HG02973 (cell line): Measurements from ENCODE around the gene UNC50.
"Not testable (repeated sequence)": the region's sequence is repeated elsewhere in the genome, so short reads cannot be mapped to it uniquely, and the experiment has no call there.

Experiments
- ATAC-seq: cut with Tn5 transposase; IDR thresholded peaks from one replicate; pipeline ENCODE4 v1.9.1; 2021; ENCODE audit warnings: moderate library complexity; ENCODE audit not compliant: unreplicated experiment

UNC50 gene

DNA sequence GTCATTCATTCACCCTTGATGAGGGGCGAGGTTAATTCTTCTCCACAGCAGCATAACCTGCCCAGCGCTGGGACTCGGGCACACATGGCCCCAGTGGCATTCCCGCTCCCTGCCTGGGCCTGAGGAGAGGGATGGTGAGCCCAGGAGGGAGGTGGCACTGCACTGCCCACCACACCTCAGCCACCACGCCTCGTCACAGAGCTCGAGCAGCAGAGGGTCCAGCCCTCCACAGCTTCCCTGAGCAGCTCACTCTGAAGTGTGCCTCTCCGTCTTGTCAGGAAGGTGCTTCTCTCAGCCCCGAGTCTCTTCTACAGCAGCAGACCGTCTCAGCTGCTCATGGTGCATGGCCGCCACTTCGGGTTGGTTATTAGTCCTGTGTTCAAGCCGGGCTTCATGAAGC lies 35.0 kb upstream of the UNC50 start:
- ATAC-seq, result no peak

DNA sequence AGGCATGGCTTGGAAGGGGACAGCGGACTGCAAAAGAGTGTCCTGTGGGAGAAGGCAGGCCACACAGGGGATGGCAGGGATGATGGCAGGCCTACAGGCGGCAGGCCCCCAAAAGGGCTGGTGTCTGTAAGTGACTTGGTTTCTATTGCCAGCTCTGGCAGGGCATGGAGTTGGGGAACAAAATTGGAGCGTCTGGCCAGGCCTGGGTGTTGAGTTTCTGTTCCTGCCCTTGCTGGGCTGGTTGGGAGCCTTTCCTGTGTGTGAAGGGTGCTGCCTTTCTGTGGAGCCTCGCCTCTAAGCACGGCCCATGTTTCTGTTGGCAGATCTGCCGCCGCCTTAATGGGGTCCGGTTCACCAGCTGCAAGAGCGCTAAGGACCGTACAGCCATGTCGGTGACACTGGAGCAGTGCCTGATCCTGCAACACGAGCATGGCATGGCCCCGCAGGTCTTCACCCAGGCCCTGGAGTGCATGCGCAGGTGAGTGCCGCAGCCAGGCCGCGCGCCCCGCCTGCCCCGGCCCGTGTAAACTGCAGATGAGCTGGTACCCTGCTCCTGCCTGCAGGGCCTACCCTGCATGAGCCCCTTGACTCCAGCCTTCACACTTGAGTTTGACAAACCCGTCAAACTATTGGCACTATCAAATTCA lies 31.6 kb upstream of the UNC50 start:
- ATAC-seq, result no peak

DNA sequence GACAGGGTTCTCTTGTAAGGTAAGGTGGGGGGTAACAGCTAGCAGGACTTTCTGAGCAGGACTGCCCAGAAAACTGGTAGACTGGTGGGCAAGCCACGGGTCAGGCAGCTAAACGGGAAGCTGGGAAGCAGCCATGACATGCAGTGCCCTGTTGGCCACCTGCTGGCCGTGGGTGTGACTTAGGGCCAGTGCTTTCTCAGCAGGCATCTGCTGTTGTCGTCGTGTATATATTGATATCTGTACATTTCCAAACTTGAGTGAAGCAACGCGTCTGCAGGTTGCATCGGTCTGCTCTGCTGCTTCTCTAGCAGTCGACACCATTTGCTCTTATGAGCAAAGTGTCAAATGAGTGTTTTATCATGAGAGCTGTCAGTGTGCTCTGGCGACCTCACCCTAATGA lies 31.1 kb upstream of the UNC50 start:
- no peak for ATAC-seq

DNA sequence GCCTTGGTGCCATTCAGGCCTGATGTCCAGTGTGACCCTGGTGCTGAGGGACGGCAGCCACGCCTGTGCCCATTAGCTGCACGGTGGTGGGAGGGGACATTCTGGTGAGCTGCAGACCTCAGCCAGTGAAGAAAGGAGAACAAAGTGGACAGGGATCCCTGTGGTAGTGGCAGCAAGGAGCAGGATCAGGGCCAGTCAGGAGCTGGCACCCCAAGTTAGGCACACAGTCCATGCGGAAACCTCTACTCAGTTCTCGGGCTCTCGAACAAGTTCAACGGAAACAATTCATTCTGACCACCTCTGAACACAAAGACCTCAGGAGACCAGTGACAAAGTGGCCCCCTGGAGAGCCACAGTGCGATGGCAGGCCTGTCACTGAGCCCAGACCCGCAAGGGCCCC lies 30.2 kb upstream of the UNC50 start:
- no peak for ATAC-seq

DNA sequence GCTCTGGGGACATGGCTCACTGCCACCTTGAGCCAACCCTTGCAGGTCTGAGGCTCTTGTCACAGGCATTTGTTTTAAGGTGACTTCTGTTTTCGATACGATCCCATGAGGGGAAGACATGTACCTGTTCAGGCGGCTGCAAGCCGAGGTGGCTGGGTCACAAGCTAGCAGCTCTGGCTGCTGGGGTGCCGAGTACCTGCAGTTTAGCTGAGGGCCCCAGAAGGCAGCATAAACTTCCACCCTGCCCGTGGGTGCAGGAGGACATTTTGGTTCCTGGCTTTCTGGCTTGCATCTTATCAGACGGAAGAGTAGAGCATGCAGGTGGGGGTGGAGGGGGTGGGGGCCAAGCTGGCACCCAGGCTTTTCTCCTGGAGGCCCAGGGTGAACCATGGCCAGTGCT lies 28.5 kb upstream of the UNC50 start:
- ATAC-seq, result no peak

DNA sequence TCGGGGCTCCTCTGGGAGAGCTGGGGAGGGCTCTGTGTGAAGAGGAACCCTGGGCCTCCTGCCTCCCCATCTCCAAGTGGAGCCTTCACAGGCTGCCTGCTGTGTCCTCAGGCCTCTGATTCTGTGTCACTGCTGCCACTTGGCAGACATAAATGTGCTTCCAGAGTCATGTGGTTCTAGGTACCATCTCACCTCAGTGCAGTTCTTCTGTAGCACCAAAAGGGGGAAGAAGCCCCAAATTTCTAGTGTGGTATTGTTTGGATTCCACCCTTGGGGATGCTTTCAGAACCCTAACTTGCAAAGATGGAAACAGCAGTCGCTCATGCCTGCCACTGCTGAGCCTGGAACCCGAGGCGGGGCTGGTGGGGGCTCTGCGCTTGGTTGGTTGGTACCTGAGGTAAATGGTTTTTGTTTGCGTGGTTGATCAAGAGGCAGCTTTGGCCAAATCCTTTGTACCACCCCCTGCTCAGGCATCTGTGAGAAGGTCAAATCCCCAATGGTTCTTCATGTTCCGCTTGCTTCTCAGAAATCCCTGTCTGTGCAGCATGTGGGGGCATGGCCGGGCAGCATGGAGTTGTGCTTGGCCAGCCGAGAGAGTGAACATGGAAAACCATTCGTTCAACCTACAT lies 27.6 kb upstream of the UNC50 start:
- no peak for ATAC-seq

DNA sequence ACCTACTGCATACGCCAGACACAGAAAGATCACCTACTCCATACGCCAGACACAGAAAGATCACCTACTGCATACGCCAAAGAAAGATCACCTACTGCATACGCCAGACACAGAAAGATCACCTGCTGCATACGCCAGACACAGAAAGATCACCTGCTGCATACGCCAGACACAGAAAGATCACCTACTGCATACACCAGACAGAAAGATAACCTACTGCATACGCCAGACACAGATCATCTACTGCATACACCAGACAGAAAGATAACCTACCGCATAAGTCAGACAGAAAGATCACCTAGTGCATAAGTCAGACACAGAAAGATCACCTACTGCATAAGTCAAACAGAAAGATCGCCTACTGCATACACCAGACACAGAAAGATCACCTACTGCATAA lies 25.9 kb upstream of the UNC50 start:
- no peak for ATAC-seq

DNA sequence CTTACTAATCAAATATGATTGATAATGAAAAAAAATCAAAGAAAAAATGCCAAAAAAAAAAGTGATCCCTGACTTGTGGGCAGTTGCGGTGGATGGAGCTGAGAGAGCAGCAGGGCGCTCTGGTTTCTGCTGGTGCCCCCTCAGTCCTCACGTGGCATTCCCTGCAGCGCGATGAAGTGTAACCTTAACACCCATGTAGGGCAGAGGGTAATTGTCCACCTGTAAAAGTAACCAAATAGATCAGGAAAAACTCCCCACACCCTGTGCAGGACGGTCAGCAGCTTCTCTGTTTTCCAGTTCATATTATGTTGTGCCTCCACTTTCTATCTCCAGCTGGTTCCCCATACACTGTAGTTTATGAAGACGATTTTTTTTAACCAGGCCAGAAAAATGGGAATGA lies 25.1 kb upstream of the UNC50 start:
- no peak for ATAC-seq

DNA sequence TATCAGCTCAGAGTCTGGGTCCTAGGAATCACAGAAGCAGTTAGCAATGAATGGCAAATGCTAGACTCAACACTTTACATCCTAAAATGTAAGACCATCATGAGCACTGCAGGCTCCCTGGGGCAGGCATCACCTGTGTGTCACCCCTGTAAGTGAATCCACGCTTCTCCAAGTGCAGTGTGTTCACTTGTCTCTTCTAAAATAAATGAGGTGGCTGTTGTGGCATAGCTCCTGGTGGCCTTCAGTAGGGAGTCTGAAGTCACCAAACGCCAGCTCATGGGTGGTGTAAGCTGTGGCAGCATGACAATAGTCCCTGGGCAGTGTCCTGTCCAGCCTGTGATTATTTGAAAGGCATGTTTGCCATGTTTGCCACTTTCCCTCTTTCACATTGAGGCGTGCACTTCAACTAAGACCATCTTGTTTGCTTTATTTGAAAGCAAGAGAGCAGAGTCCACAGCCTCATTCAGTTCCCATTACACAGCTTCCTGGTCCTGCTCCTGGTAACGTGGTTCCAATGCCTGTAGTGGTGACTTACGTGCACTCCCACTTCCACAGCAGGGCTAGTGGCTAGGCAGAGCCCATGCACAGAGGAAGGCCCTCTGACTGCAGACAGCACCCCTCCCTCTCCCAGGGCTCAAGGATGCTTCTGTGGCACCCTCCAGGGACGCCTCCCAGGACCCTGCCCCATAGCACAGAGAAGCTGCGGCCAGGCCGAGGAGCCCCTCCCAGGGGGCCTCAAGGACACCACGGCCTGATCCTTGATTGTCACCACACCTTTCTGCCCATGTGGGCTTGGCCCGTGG lies 24.4 kb upstream of the UNC50 start:
- no peak for ATAC-seq

DNA sequence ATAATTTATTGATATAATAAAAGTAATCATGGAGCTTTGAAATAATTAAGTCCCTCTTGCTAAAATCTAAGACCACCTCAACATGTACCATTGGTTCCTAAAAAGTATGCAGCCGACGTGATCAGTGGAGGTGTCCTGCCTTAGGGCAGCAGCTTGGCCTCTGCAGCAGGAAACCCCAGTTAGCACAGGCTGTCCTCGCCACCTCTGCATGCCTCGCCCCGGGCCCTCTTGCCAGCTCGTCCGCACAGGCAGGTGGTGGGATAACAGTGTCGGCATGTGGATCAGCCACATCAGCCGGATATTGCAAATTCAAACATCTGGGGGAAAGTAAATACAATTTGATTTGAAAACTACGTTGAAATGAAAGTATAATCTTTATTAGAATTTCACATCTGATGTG lies 23.0 kb upstream of the UNC50 start:
- no peak for ATAC-seq

DNA sequence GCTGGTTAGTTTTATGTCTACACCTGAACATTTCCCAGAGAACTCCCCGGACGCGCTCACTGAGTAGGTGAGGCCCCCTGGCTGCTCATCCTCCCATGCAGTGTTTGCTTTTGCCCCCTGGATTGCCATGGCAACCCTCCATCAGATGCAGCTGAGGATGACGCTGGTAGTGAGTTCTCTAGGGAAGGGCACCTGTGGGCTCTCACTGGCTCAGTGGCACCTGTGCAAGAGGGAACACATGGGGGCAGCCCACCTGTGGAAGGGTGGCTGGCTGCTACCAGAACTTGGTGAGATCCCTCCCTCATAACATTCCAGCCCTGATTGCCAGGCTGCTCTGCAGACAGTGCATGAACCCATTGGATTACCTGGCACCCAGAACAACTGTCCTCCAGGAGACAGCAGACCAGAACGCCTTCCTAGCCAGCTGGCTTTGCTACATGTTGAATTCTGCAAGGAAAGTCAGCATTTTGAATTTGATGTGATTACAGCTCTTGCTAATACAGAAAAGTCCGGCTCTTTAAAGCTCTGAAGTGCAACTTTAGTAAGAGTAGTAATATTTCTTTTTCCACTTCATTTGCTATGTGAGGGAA lies 21.7 kb upstream of the UNC50 start:
- ATAC-seq, result no peak

DNA sequence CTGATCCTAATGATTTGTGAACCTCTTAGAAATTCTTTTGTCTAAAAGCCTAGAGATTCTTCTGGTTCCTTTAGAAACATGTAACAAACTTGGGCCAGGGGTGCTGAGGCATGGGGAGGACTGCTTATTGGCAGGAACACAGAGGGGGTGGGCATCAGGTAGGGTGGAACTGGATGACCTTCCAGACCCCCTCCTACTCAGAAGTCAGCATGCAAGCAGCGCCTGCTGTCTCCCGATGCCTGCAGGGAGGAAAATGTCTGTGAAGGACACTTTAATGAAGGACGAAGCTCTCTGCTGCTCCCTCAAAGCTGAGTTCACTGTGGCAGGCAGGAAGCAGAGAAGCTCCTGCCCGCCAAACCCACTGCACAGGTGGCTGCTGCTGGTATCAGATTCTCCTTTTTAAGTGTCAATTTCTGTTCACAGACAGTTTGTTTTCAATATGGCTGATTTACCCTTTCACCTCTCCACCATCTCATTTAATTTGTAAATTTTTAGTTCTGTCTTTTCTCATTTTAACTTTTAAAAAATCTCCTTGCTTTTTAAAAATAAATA lies 19.4 kb upstream of the UNC50 start:
- no peak for ATAC-seq

DNA sequence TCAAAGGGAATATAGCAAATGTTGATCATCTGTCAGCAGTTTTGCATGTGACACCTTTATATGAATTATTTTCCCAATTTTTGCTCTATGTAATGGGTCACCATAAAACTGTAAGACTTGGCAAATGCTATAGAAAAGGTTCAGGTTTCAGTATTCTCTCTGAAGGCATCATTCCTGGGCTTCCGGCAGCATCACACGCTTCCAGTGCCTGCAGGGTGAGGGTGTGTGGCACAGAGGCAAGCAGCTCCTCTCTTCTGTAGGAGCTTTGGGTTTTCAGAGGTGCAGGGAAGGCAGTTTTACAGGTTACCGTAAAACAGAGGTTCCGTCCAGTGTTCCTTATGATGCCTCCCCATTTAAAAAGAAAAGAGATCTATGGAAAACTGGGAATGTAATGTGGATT lies 18.9 kb upstream of the UNC50 start:
- no peak for ATAC-seq

DNA sequence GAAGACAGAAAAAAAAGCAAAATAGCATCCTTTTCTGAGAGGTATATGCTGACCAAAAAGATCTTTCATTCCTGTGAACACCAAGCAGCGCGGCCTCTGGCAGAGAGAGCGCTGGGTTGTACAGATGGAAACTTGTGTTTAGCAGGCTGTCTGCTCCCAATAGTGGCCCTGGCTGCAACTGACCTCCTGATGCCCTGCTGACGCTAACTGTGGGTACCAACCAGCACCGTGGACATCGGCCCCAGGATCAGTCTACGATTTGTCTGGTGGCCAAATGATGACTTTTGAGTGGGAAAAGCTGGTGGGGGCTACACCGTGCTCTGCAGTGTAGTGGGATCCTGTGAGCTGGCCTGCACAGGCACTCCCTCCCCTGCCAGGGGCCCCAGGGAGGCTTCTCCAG lies 15.8 kb upstream of the UNC50 start:
- ATAC-seq, result no peak

DNA sequence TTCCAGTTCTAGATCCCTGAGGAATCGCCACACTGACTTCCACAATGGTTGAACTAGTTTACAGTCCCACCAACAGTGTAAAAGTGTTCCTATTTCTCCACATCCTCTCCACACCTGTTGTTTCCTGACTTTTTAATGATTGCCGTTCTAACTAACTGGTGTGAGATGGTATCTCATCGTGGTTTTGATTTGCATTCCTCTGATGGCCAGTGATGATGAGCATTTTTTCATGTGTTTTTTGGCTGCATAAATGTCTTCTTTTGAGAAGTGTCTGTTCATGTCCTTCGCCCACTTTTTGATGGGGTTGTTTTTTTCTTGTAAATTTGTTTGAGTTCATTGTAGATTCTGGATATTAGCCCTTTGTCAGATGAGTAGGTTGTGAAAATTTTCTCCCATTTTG lies 13.7 kb upstream of the UNC50 start:
- not testable (repeated sequence) for ATAC-seq

DNA sequence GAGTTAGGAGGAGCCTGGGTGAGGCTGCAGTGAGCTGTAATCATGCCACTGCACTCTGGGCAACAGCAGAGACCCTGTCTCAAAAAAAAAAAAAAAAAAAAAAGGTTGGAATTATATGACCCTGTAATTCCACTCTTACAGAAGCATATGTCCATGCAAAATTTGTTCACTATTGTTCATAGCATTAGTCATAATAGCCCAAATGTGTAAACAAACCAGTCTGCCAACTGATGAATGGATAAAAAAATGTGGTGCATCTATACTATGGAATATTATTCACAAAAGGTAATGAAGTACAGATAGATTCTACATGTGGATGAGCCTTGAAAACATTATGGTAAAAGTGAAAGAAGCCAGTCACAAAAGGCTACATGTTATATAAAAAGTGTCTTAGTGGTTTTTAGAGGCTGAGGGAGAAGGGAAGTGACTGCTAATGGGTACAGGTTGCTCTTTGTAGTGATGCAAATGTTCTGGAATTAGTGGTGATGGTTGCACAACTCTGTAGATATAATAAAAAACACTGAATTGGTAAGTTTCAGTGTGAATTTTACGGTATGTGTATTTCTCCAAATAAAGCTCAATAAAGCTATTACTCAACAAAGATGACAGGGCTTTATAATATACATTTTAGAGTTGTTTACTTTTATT lies 9.5 kb upstream of the UNC50 start:
- ATAC-seq, result no peak

DNA sequence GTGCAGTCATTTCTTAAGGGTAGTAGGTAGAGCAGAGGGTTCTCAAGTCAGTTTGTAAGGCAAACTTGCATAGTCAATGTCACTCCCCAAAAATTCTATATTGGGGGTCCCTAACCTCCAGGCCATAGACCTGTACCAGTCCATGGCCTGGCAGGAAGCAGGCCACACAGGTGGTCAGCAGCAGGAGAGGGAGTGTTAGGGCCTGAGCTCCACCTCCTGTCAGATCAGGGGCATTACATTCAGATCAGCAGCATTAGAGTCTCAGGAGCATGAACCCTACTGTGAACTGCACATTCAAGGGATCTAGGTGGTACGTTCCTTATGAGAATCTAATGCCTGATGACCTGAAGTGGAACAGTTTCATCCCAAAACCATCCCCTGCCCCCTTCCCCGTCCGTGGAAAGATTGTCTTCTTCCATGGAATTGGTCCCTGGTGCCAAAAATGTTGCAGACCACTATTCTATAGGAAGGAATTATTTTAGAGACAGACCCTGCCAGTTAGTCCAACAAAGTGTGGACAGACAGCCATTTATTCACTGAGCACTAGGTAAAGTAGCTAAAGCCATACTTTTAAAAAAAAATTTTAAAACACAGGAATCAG lies 6.8 kb upstream of the UNC50 start:
- ATAC-seq, result peak; percentile 81

DNA sequence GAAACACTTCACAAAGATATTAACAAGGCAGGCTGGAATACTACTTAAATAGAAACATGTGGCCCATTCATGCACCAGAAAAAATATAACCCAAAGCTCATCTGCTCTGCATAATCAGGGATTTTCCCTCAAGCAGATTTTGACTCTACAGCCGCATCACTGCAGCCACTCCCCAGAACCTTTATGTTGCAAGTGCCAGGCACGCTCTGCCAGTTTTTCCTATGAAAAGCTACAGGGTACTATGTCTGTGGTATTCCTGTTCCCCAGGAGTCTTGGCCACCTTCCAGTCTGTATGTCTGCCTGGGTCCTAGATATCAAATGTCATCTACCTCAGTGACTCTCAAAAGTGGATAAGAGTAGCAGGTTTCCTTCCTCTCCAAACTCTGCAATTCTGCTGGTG lies 3.8 kb upstream of the UNC50 start:
- ATAC-seq, result no peak

DNA sequence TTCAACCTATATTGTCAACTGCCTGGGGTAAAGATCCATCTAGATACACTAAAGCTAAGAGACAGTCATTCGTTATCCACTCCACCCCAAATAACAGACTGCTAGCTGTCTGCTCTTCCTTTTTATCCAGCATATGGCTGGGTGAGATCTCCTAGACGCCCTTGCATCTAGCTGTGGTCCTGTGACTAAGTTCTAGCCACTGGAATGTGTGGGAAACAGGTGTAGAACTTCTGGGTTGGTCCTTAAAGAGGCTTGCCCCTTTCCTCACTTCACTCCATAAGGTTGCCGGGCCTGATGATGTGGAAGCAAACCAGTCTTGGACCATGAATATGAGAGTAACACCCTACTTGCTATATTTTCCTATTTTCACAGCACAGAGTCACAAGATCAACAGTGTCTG lies 3.3 kb upstream of the UNC50 start:
- ATAC-seq, result no peak

DNA sequence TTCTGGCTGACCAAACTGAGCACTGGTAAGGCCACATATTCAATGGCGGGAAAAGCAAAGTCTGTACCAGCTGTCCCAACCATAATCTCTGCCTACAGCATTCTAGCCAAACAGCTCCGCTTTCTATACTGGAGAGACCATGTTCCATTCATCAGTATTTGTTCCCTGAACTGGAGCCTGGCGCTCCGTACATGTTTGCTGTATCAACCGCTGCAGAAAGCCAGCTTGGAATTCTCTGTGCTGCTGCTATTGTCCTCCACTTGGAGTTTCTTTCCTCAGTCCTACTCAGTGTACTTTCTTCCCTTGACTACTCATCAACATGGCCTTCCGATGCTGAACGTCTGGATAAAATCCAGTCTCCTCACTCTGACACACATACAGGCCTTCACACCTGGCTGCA lies 2.0 kb upstream of the UNC50 start:
- ATAC-seq, result no peak

DNA sequence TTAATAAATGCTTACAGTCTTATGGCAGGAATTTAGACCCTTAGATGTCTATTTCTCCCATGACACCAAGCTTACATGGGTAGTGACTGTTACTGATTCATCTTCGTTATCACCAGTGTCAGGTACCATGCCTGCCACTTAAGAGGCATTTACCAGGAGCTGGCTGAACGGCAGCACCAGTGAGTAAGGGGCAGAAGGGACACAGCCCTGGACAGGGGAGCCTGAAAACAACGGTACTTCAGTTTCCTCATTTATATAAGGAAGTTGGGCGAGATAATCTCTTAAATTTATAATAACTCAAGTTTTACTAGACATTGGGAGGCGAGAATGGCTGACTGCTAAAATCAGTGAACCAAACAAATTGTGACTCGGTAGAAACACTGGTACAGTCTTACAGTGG lies 1.3 kb upstream of the UNC50 start:
- ATAC-seq, result no peak
